ENCODE results near the gene NHS.

NHS gene

DNA sequence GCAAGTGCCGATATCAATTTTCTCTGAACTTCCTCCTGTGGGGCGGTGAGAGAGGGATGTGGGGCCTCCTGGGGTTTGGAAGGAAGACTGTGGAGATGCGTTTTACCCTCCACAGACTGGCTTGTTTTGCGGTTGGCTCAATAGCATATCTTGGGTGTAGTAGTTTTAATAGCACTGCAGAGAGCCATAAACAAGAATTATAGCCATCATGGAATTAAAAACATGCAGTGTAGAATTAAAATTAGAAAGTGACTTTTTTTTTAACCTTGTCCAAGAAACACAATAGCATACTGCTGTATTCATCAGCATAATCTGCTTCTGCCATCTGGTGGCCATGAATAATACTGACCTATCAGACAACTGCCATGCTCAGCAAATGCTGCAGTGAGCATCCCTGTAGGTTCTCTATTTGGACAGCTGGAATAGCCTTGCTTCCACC is 315.0 kb downstream of the NHS start:
- DNase-seq, result peak; percentile 65

DNA sequence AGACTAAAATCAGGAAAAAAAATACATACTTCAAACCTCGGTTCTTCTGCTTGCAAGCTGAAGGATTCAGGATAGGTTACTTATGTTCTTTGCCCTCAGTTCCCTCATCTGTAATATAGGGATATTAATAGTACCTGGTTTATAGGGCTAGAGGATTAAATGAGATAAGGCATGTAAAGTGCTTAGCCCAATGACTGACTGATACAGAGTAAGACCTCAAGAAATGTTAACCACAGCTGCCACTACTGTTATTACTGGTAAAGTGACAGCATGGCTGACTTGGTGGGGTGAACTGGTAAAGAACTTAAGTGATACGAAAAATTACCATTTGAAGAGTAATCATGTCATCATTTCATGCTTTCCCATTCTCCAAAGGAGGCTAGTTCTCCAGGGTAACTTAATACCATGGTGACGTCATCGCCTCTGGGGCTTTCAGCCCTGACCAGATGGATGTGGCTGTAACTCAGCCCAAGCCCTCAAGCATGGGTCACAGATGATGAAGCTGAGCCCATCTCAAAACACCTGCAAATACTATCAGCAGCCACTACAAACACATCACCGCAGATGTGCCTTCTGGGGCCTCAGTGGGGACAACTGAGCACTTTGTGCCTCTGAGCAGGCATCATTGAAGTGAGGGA is 317.8 kb downstream of the NHS start:
- peak; percentile 83 for DNase-seq

DNA sequence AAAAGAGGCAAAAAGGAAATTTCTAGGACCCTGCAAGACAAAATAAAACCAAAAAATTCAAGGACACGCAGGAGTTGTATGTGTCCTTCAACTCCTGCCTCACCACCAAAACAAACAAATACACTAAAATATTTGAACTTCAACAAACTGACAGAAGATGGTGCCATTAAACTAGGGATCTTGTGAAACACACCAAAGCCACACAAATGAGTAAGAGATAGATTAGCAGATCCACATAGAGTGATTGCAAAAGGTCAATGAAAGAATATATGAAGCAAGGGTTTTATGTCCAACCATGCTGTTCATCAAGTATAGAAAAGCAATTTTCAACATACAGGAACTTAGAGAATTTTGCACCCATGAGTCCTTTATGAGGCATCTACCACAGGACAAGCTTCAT is 322.2 kb downstream of the NHS start:
- DNase-seq, result no peak

DNA sequence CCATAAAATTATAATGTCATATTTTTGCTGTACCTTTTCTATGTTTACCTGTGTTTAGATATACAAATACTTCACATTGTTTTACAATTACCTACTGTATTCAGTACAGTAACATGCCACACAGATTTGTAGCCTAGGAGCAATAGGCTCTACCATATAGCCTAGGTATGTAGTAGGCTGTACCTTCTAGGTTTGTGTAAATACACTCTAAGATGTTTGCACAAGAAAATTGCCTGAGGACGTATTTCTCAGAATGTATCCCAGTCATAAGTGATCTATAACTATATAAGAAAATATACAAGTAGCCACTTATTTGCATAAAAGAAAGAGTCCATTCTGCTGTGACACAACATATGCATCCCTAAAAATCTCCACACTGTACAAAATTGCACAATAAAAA is 326.0 kb downstream of the NHS start:
- no peak for DNase-seq

DNA sequence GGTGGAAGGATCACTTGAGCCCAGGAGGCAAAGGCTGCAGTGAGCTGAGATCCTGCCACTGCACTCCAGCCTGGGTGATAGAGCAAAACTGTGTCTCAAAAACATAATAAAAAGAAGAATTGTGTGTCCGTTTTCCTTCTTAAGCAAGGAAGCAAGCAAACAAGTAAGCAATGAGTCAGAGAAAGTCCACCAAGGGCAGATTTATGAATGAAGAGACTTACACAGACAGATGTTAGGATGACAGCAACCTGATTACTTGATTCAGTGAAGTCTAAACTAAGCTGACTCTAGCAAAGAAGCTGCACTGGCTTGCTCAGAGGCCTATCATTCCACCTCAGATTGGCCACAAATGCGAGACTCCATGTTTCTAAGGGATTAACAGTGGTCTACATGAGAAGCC is 328.2 kb downstream of the NHS start:
- DNase-seq, result no peak

DNA sequence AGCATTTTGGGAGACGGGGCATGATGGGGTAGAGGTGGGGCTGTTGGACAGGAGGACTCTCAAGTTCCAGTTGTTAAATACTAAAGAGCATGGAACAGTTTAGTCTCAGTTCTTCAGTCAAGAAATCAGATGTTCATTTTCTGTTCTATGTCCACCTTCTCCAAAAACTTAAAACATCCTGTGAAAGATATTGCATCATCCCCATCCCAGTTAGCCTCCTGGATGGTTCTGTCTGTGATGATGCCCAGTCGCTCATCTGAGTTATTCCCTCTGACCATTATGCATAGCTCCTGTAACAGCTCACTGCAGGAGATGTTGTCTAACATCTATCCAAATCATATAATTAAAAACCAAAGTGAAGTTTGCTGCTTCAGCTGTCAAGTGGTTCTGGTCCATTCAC is 330.2 kb downstream of the NHS start:
- no peak for DNase-seq

DNA sequence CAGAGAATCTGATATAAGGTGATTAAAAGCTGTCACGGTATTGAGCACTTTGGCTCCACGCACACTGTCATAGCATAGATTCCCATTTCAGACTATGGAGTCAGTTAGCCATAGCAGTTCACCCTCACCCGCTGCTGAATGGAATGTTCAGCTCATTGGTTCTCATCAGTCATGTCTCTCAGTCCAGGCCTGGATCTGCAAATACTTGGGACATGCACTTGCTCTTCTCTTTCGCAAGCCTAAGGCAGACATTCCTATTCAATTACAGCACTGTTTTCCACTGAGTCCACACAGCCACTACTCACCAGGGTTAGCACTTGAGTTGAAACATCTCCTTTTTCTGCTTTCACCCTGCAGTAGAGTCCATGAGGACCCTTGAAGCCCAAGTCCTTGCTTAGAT is 331.7 kb downstream of the NHS start:
- DNase-seq, result no peak

DNA sequence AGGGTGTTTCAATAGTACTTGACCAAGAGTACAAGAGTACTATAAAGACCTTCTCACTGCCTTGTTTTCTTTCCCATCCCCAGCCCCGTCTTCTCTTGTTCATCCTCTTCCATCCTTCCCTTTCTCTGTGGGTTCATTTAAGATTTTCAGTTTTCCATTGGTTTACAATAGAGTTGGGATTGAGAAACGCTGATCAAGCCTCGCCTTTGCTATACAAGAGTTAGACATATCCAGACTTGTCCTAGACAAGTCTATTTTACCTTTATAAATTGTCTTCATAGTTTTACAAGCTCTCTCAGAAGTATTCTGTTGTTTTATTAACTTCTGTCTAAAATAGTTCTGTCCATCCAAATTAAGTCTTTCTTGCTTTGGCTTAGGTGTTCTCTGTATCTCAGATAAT is 332.7 kb downstream of the NHS start:
- no peak for DNase-seq

DNA sequence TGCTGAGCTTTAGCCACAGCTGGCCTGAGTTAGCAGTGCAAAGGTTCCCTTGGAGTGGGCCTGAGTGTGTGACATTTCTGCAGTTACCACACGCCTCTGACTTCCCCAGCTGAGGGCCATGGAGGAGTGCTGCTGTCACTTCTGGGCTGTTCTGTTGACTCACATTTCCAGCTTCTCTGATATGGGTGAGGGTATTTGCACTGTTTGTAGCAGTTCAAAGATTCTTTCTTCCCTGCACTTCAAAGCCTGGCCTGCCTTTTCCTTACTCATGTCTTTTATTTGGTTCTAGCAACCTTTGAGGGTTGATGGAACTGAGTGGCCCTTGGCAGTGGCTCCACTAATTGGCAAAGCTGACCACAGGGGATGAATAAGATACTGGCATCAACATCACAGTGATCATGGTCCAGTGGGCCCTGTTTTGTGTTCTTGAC is 335.9 kb downstream of the NHS start:
- no peak for DNase-seq

DNA sequence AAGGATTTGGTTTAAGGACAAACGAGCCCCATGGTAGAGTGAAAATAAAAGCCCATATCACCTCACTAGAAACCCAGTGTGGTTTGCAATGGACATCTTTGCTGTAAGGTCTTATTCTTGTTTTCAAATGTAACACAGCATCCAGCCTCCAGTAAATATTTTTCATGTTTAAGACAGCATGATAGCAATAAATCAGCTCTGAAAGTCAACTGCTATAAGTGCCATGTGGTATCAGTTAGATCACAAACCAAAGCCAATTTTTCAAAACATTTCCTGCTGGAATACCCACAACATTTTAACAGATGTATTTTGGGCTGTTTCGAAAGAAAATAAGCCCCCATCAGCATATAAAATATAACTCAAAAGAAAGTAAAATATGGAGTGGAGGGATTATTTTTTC is 338.3 kb downstream of the NHS start:
- DNase-seq, result no peak

DNA sequence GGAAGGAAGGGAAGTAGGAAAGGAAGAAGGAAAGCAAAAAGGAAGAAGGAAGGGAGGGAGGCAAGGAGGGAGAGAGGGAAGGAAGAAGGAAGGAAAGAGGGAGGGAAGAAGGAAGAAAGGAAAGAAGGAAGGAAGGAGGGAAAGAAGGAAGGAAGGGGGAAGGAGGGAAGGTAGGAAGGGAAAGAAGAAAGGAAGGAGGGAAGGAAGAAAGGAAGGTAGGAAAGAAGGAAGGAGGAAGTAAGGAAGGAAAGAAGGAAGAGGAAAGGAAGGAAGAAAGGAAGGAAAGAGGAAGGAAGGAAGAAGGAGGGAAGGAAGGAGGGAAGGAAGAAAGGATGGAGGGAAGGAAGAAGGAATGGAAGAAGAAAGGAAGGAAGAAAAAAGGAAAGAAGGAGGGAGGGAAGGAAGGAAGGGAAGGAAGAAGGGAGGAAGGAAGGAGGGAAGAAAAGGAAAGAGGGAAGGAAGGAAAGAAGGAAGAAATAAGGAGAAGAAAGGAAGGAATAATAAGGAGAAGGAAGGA is 343.7 kb downstream of the NHS start:
- DNase-seq, result no peak

DNA sequence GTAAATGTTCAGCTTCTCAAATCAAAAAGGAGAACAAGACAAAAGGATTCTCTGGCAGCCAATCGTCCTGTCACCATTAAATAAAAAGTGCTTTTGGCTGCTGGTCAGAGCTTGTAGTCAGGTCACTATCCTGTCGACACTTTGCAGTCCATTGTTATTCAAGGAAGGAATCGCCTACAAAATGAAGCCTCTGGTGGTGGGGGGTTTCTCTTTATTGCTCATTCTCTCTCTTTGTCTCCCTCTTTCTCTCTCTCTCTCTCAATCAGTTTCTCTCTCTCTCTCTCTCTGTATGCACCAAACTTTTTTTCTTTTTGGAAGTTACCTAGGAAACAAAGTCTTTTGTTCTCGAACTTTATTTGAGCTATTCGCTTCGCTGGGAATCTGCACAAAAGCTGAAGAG is 344.7 kb downstream of the NHS start:
- no peak for DNase-seq

DNA sequence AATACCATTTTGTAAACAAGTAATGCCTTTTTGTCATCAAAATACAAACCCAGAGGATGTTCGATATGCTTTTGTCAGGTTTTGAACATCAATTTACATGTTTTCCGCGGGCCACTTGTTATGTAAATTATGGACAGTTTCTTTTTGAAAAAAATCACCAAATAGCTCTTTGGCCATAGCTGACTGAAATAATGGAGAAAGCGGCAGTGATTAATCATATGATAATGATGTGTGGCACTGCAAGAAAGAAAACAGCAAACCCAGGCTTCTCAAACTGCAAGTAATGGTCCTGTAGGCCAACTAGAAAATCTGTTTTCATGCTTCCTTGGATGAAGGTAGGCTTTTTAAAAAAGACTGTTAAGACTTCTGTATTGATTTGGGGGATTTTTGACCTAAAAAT is 346.7 kb downstream of the NHS start:
- no peak for DNase-seq

DNA sequence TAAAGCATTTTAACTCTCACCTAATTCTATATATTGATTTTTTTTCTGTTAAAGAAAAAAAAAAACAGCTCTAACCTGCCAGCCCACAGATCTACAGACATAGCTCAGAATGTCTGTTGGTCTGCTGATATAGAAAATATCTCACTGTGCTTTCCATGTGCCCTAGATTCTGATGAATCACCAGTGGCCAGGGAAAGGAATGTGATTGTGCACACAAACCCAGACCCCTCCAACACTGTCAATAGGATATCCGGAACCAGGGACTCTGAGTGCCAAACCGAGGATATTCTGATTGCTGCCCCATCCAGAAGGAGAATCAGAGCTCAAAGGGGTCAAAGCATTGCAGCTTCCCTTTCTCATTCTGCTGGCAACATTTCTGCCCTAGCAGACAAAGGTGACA is 350.2 kb downstream of the NHS start:
- no peak for DNase-seq

DNA sequence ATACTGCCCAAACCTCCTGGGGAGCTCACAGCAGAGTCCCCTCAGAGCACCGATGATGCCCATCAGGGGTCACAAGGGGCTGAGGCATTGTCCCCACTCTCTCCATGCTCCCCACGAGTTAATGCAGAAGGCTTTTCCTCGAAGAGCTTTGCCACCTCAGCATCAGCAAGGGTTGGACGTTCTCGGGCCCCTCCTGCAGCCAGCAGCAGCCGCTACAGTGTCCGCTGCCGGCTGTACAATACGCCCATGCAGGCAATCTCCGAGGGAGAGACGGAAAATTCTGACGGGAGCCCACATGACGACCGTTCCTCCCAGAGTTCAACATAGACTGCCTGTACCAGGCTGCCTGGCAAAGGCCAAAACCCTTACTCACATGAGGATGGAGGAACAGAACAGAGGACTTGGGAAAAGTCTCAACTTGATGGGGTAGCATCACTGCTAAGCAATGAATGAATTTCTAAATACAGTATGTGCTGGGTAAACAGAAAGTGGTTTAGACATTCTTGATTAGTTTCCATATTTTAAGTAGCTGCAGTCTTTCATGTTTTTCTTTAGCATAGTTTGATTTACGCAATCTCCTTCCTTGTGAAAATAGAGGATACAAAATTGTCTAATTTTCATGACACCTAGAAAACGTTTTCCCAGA is 357.3 kb downstream of the NHS start:
- no peak for DNase-seq

DNA sequence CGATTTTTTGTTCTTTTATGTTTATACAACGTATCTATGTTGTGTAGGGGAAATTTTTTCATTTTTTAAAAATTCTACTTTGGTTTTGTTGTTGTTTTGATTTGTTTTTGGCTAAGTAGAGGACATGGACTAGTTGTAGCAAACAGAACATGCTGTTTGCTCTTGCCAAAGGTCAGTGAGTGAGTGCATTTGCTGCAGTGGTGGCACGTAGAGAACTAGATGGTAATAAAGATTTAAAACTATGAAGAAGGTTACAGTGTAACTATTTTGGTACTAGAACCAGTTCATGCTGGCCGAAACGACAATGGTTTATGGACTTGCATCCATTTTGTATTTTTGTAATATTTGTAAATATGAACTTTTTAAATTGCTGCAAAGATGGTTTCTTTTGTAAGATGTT is 360.4 kb downstream of the NHS start:
- DNase-seq, result no peak

DNA sequence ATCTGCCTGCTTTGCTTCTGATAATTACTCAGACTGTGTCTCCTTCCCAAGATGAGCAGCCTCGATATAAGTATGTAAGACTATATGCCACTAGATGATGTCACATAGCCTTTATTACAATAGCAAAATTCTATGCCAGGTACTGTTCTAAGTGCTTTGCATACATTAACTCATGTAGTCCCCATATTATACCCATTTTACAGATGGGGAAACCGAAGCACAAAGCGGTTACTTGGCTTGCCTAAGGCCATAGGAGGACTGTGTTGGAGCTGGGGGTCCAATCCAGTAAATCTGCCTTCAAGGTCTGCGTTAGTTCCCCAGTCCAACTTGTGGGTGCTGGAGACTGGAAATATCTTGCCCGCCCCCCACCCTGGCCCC is 361.5 kb downstream of the NHS start:
- no peak for DNase-seq

DNA sequence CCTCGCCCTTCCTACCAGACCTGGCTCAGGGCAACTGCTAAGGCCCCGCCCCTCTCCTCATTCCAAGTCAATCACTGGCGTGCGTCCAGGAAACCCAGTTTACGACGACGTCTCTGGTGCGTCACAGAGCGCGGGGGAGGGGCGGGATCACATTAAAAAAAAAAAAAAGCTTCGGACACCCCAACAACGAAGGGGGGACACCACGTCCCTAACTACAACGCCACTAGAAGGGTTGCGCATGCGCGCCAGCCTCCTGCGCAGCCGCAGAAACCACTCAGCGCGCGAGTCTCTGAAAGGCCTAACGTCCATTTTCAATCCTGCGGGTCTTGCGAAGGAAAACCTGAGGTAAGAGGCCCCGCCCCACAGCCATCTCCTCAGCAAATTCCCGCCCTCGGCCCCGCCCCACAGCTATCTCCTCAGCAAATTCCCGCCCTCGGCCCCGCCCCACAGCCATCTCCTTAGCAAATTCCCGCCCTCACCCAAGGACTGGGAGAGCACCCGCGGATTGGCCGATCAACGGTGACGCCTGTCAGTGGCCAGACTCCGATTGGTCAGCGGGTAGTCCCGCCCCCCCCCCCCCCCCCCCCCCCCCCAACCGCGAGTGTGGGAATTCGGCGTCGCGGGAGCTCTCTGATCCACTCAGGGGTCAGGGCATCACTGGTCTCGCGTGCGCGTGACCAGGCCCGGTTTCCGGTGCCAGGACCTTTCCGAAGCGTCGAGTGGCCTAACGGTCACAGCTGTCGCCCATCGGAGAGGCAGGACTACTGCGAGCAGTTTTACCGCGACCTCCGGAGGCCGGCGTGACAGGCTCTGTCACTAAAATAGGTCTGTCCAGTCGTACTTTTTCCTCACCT is 362.1 kb downstream of the NHS start, which contains the start of gene SCML1:
SCML1 (plus strand) TSS at position 638 of the 854 bp plus-strand sequence. CDS start 6,694 bp downstream, outside the sequence.
- DNase-seq, result peak; percentile 91

DNA sequence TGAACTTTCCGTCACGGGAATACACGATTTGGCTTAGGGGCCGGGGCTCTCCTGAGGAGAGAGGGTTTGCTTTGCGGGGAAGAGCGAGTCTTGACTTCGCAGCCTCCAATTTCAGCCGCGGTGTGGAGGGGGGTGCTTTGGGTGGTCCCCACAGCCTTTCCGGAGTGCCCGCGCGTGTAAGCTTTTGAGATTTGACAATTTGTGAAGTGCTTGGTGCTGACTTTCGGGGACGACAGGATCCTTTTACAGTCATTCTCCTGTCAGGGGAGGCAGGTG is 362.6 kb downstream of the NHS start:
- DNase-seq, result no peak

DNA sequence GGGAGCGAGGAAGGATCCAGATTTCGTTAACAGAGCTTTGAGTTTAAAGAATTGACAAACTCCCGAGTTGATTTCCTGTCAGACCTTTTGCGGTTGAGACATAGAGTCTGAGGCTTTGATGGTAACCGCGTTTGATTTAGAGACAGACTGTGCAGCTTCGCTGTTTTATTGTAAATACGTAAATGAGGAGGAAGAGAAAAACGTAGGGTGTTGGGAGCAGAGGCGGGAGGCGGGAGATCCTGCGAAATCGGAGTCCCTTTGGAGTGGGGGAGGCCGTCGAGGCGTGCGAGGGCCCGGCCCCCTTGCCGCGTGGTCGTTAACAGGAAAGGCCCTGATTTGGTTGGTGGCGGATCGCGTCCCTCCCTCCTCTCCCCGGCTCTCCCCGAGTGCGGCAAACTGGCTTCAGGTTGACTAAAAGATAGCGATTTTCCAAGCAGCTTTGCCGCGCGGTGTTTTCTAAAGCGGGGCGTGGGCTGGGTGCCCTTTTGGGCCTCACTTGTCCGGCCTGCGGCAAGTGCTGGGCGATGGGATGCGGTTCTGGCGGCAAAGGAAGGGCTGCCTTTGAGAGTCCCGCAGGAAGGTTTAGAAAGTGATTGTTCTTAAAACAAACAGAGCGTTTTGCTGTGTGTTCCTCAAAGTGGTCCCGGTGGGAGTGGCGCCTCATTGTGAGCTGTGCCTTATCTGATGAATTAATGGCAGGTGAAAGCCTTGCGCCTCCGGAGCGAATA is 363.1 kb downstream of the NHS start:
- peak; percentile 32 for DNase-seq

DNA sequence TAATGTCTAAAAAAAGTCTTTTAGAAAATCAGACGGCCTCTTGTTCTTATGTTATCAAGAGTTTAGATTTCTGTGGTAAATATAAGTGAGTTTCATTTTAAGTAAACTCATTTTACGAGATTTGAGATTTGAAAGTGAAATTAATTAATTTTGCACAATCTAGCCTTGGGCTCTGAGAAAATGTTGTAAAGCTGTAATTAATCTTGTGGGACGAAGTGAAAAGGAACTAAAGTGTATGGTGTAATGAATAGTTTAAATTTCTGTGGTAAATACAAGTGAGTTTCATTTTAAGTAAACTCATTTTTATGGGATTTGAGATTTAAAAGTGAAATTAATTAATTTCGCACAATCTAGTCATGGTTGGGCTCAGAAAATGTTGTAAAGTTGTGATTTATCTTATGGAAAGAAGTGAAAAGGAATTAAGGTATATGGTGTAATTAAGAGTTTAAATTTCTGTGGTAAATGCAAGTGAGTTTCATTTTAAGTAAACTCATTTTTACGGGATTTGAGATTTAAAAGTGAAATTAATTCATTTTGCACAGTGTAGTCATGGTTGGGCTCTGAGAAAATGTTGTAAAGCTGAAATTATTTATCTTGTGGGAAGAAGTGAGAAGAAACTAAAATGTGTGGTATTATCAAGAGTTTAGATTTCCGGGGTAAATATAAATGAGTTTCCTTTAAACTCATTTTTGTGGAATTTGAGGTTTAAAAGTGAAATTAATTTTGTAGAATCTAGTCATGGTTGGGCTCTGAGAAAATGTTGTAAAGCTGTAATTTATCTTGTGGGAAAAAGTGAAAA is 363.9 kb downstream of the NHS start:
- no peak for DNase-seq

All from NCI-H510A treated with DMSO at 0.1 percent for 48 hours (cell line).